WI38 (cell line): ENCODE data around the gene SRGAP3.

Experiments
- H3K4me3 ChIP-seq: 2 replicates; pipeline ENCODE4 v1.5.1; 2011; ENCODE audit warnings: low read depth, mild to moderate bottlenecking, control low read depth, low read length
- TF ChIP-seq, protein P1 (sequence below): IDR thresholded peaks from 2 replicates; pipeline ENCODE4 v1.5.1; 2012; ENCODE audit warnings: low read depth, mild to moderate bottlenecking, control low read depth, low read length

Gene SRGAP3

DNA sequence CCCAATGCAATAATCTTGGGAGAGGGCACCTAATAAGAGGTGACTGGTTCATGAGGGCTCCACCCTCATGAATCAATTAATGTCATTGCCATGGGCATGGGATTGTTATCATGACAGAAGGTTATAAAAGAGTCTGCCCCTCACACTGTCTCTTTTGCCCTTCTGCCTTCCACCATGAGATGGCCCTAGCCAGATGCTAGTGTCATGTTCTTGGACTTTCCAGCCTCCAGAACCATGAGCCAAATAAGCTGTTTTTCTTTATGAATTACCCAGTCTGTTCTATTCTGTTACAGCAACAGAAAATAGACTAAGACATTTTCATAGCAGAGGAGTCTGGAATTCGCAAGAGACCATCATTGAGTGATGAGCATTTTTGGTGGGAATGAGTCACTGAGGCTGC, 270.2 kb downstream of the SRGAP3 start:
- TF ChIP-seq, protein P1, sequence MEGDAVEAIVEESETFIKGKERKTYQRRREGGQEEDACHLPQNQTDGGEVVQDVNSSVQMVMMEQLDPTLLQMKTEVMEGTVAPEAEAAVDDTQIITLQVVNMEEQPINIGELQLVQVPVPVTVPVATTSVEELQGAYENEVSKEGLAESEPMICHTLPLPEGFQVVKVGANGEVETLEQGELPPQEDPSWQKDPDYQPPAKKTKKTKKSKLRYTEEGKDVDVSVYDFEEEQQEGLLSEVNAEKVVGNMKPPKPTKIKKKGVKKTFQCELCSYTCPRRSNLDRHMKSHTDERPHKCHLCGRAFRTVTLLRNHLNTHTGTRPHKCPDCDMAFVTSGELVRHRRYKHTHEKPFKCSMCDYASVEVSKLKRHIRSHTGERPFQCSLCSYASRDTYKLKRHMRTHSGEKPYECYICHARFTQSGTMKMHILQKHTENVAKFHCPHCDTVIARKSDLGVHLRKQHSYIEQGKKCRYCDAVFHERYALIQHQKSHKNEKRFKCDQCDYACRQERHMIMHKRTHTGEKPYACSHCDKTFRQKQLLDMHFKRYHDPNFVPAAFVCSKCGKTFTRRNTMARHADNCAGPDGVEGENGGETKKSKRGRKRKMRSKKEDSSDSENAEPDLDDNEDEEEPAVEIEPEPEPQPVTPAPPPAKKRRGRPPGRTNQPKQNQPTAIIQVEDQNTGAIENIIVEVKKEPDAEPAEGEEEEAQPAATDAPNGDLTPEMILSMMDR, result no peak

GRCh38 chr3:8978551-8978950, 270.9 kb downstream of the SRGAP3 start:
- TF ChIP-seq, protein P1, result no peak
- no peak overlapping the region for H3K4me3 ChIP-seq

More for the DNA sequence above, 270.2 kb downstream of the SRGAP3 start:
- no peak overlapping the region for H3K4me3 ChIP-seq

GRCh38 chr3:8976540-8977182, 272.8 kb downstream of the SRGAP3 start:
- no peak overlapping the region for H3K4me3 ChIP-seq
- TF ChIP-seq, protein P1, result no peak

DNA sequence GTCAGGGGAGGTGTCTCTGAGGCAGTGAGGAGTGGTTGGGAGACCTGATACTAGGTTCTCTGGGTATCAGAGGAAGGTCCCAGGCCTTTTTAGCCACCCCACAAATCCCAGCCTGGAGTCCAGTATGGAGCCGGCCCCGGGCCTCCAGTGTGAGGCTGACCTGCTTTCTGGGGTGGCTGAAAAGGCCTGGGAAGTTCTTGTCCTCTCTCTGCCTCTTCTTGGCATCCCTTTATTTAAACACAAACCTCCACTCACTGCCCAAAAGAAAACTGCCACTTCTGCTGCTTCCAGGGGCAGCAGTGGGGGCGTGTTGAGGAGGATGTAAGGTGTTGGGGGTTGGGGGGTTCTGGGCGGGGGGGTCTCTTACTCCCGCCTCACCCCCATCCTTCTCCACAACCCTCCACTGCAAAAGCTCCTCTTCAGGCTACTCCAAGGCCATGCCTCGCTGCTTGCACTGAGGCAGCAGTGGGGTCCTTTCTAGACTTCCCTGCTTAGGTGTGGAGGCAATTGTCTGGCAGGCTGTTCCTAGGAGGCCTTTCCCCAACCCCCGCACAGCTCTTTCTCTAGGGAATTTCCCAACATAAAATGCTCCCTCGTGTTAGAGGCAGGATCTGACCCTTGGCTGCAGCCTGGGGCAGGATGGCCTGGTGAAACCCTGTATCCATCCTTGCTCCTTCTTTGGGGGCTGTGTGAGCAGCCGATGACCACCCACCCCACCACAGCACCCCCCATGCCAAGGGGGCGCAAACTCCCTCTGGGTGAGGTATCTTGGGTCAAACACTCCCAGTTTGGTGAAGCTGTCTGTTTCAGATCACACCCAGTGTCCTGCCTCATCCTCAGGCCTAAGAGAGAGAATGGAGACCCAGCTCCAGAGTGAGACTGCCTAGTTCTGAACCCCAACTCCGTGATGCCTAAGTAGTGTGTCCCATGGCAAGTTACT, 274.1 kb downstream of the SRGAP3 start:
- TF ChIP-seq, protein P1, result no peak

GRCh38 chr3:8974458-8974857, 275.0 kb downstream of the SRGAP3 start:
- TF ChIP-seq, protein P1, result no peak
- no peak overlapping the region for H3K4me3 ChIP-seq

More for the DNA sequence above, 274.1 kb downstream of the SRGAP3 start:
- no peak overlapping the region for H3K4me3 ChIP-seq

DNA sequence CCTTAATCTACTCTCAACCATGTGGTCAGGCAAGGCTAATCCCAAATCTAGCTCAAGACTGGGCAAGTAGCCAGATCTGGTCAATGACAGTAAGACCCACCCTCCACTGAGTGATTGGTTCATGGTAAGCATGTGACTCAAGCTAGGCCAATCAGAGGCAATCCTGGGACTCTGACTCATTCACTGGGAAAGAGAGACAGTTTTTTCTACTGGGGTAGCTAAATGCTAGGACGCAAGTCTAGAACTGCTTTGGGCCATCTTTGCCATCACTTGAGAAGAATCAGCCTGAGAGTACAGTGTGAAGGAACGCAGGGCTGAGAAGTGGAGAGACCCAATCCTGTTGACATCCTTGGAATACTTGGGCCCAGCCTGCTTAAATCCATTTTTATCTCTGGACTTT, 276.8 kb downstream of the SRGAP3 start:
- no peak overlapping the region for H3K4me3 ChIP-seq
- TF ChIP-seq, protein P1, result no peak
